ENCODE data around the gene RTP3. TPM values are rescaled to one million over a fixed set of nuclear protein-coding genes. Genes with fewer than 3 reads are reported as not detected.
A peak's percentile ranks its signal among the peaks of the same experiment; 100 is the strongest.

The RTP3 gene
- total RNA-seq, 3 donors from 2014 or later (not counting 1 experiment from before 2014, with no cell fraction given): not detected

- H3K4me1 Mint-ChIP-seq: no peaks in the 10 kb centered on the region
- WGBS (ENCODE audit: insufficient coverage): 20% methylated on average over 44 of the region's 44 CpGs
- H3K9me3 Mint-ChIP-seq: no peaks in the 10 kb centered on the region
- no peak within 1 kb of the TSS for H3K4me3 Mint-ChIP-seq
- no peak within 1 kb of the TSS for H3K27ac Mint-ChIP-seq
- Histone ChIP-seq H3K27me3 (ENCODE audit: control insufficient read depth, insufficient read depth, low read length) (peaks cover 15% of the 10 kb centered on the region), H3K36me3 (ENCODE audit: control insufficient read depth, insufficient read depth, low read length) (no peaks in the 10 kb centered on the region), H3K4me3 (ENCODE audit: low read length) (no peak within 1 kb of the TSS), H3K9me3 (ENCODE audit: control insufficient read depth, insufficient read depth, low read length) (no peaks in the 10 kb centered on the region), H3K4me1 (ENCODE audit: control insufficient read depth, insufficient read depth, low read length) (no peaks in the 10 kb centered on the region), H3K27ac (ENCODE audit: low read length) (no peak within 1 kb of the TSS)
- ATAC-seq (peak in 1 of 3 donors; percentile 42), DNase-seq (no peak)
- intact Hi-C loops (cut with micrococcal nuclease): no loop called here
- no peaks in the 10 kb centered on the region for H3K36me3 Mint-ChIP-seq
- H3K27me3 Mint-ChIP-seq (ENCODE audit: low read depth in 2 of 2): peaks cover 51 to 55% of the 10 kb centered on the region in 2 donors
- TF ChIP-seq, protein P1, sequence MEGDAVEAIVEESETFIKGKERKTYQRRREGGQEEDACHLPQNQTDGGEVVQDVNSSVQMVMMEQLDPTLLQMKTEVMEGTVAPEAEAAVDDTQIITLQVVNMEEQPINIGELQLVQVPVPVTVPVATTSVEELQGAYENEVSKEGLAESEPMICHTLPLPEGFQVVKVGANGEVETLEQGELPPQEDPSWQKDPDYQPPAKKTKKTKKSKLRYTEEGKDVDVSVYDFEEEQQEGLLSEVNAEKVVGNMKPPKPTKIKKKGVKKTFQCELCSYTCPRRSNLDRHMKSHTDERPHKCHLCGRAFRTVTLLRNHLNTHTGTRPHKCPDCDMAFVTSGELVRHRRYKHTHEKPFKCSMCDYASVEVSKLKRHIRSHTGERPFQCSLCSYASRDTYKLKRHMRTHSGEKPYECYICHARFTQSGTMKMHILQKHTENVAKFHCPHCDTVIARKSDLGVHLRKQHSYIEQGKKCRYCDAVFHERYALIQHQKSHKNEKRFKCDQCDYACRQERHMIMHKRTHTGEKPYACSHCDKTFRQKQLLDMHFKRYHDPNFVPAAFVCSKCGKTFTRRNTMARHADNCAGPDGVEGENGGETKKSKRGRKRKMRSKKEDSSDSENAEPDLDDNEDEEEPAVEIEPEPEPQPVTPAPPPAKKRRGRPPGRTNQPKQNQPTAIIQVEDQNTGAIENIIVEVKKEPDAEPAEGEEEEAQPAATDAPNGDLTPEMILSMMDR (IDR thresholded peaks at IDR 0.05): no peak
These were observed 33.2 kb upstream of the RTP3 start, which contains the start of gene LTF for GRCh38 chr3:46464326-46465195. Gene LTF, minus strand, starts transcription at chr3:46464905. Its CDS starts 38 bp downstream, at chr3:46464867.

- WGBS (ENCODE audit: insufficient coverage): 71% methylated on average over 2 of the region's 2 CpGs
- no peak overlapping the region for H3K27ac ChIP-seq (ENCODE audit: low read length)
- ATAC-seq: no peak
- no peak overlapping the region for H3K4me3 Mint-ChIP-seq
- H3K27me3 ChIP-seq (ENCODE audit: control insufficient read depth, insufficient read depth, low read length): peaks cover 13% of the 10 kb centered on the region
- no peaks in the 10 kb centered on the region for H3K36me3 Mint-ChIP-seq
- TF ChIP-seq, protein P1 (IDR thresholded peaks at IDR 0.05): no peak
- no peaks in the 10 kb centered on the region for H3K4me1 ChIP-seq (ENCODE audit: control insufficient read depth, insufficient read depth, low read length)
- no peaks in the 10 kb centered on the region for H3K9me3 Mint-ChIP-seq
- H3K4me3 ChIP-seq (ENCODE audit: low read length): no peak overlapping the region
- peaks cover 45 to 49% of the 10 kb centered on the region in 2 donors for H3K27me3 Mint-ChIP-seq (ENCODE audit: low read depth in 2 of 2)
- intact Hi-C loops (cut with micrococcal nuclease): no loop called here
- H3K4me1 Mint-ChIP-seq: no peaks in the 10 kb centered on the region
- DNase-seq: no peak
- no peaks in the 10 kb centered on the region for H3K9me3 ChIP-seq (ENCODE audit: control insufficient read depth, insufficient read depth, low read length)
- H3K27ac Mint-ChIP-seq: no peak overlapping the region
- no peaks in the 10 kb centered on the region for H3K36me3 ChIP-seq (ENCODE audit: control insufficient read depth, insufficient read depth, low read length)
These were observed 32.6 kb upstream of the RTP3 start for GRCh38 chr3:46465196-46465520.

DNA sequence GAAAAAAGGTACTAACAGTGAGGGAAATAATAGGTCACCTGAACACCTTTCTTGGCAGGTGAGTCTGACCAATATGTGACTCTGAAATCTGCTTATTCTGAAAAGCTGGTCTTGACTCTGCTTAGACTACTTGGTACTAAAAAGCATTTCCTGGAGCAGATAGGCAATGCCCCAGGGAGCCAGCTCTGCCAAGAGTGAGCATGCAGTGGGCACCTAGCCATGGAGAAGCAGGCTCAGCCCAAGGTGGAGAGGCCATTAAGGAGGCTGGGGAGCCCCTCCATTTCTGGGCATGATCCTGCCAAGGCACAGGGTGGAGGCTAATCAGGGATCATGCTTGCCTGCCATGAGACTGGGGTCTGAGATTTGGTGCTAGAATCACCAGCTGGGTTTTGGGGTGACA is 31.5 kb upstream of the RTP3 start:
- Histone ChIP-seq H3K4me3 (ENCODE audit: low read length) (no peak overlapping the region), H3K27ac (ENCODE audit: low read length) (no peak overlapping the region)
- ATAC-seq: no peak

More for the DNA sequence above, 31.5 kb upstream of the RTP3 start:
- Mint-ChIP-seq H3K27ac (no peak overlapping the region), H3K9me3 (no peaks in the 10 kb centered on the region), H3K36me3 (no peaks in the 10 kb centered on the region), H3K4me3 (no peak overlapping the region), H3K4me1 (no peaks in the 10 kb centered on the region), H3K27me3 (ENCODE audit: low read depth in 2 of 2) (peaks cover 39 to 40% of the 10 kb centered on the region in 2 donors)
- Histone ChIP-seq H3K27me3 (ENCODE audit: control insufficient read depth, insufficient read depth, low read length) (peaks cover 11% of the 10 kb centered on the region), H3K4me1 (ENCODE audit: control insufficient read depth, insufficient read depth, low read length) (no peaks in the 10 kb centered on the region), H3K36me3 (ENCODE audit: control insufficient read depth, insufficient read depth, low read length) (no peaks in the 10 kb centered on the region), H3K9me3 (ENCODE audit: control insufficient read depth, insufficient read depth, low read length) (no peaks in the 10 kb centered on the region)
- intact Hi-C loops (cut with micrococcal nuclease): no loop called here
- TF ChIP-seq, protein P1 (IDR thresholded peaks at IDR 0.05): no peak
- DNase-seq: no peak
